GM12872 (cell line): ENCODE results near the gene FBXO11.

ENCODE experiments used
- TF ChIP-seq, protein P1 (sequence below): IDR thresholded peaks from 3 replicates; pipeline ENCODE4 v1.5.1; 2011; ENCODE audit warnings: low read depth, mild to moderate bottlenecking, low read length, moderate library complexity; ENCODE audit not compliant: insufficient read depth

The FBXO11 gene

DNA sequence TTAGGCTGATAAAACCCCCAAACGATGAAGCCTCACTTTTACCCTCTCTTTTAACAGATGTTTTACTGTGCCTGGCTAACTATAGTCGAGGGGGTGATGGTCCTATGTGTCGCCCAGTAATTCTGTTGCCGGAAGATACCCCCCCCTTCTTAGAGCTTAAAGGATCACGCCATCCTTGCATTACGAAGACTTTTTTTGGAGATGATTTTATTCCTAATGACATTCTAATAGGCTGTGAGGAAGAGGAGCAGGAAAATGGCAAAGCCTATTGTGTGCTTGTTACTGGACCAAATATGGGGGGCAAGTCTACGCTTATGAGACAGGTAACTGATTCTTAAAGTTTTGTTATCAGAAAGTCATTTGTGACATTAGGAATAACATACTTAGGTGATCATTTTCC, 102.9 kb downstream of the FBXO11 start:
- TF ChIP-seq, protein P1, sequence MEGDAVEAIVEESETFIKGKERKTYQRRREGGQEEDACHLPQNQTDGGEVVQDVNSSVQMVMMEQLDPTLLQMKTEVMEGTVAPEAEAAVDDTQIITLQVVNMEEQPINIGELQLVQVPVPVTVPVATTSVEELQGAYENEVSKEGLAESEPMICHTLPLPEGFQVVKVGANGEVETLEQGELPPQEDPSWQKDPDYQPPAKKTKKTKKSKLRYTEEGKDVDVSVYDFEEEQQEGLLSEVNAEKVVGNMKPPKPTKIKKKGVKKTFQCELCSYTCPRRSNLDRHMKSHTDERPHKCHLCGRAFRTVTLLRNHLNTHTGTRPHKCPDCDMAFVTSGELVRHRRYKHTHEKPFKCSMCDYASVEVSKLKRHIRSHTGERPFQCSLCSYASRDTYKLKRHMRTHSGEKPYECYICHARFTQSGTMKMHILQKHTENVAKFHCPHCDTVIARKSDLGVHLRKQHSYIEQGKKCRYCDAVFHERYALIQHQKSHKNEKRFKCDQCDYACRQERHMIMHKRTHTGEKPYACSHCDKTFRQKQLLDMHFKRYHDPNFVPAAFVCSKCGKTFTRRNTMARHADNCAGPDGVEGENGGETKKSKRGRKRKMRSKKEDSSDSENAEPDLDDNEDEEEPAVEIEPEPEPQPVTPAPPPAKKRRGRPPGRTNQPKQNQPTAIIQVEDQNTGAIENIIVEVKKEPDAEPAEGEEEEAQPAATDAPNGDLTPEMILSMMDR: no peak

DNA sequence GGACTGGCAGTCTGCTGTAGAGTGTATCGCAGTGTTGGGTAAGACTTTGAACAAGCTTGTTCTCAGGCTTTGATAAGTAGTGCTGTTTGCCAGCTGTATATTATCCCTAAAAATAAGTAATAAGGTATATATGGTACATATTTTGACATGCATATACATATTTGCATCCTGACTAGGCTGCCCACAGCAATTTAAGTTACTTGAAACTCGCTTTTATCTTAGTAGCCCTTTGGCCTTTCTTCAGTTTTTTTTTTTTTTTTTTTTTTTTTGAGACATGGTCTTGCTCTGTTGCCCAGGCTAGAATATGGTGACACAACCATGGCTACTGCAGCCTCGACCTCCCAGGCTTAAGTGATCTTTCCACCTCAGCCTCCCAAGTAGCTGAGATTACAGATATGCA, 105.2 kb downstream of the FBXO11 start:
- TF ChIP-seq, protein P1: no peak

DNA sequence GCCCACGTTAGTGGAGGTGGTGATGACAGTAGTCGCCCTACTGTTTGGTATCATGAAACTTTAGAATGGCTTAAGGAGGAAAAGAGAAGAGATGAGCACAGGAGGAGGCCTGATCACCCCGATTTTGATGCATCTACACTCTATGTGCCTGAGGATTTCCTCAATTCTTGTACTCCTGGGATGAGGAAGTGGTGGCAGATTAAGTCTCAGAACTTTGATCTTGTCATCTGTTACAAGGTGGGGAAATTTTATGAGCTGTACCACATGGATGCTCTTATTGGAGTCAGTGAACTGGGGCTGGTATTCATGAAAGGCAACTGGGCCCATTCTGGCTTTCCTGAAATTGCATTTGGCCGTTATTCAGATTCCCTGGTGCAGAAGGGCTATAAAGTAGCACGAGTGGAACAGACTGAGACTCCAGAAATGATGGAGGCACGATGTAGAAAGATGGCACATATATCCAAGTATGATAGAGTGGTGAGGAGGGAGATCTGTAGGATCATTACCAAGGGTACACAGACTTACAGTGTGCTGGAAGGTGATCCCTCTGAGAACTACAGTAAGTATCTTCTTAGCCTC, 107.2 kb downstream of the FBXO11 start:
- TF ChIP-seq, protein P1: no peak

DNA sequence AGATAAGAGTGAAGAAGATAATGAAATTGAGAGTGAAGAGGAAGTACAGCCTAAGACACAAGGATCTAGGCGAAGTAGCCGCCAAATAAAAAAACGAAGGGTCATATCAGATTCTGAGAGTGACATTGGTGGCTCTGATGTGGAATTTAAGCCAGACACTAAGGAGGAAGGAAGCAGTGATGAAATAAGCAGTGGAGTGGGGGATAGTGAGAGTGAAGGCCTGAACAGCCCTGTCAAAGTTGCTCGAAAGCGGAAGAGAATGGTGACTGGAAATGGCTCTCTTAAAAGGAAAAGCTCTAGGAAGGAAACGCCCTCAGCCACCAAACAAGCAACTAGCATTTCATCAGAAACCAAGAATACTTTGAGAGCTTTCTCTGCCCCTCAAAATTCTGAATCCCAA, 107.7 kb downstream of the FBXO11 start:
- TF ChIP-seq, protein P1: no peak

DNA sequence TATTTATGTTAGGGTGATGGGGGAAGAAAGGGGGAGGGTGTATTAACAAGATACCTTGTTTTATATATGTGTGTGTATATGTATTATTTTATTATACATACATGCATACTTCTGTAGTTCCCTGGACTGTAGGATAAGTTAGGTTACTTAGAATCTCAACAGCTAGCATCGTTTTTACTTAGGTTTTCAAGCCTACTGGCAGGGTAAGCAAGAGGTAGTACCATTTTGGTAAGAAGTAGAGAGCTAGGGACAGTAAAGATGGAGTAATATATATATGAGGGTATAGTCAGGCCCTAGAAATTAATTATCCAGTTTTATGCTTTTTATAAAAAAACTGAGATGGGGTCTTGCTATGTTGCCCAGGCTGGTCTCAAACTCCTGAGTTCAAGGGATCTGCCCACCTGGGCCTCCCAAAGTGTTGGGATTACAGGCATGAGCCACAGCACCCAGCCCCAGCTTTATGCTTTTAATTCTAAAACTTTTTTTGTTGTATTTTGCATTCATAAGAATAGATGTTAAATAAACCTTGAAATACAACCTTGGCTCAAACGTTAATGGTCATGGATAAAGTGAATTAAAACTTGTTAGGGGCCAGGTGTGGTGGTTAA, 110.1 kb downstream of the FBXO11 start:
- TF ChIP-seq, protein P1: no peak

DNA sequence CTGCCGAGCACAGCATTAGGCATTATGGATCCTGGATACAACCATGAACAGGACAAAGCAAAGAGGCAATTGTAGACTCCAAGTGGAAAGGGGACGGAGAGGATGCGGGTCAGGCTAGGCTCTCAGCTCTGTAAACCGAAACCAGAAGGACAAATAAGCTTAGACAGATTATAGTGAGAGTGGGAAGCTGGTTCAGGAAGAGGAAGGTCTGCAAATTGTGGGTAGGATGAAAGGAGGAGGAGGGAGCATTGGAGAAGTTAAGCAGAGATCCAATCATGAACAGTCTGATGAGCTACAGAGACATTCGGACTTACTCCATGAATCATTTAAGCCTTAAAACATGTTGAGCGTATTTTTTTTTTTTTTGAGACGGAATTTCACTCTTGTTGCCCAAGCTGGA, 120.3 kb downstream of the FBXO11 start:
- TF ChIP-seq, protein P1: no peak

DNA sequence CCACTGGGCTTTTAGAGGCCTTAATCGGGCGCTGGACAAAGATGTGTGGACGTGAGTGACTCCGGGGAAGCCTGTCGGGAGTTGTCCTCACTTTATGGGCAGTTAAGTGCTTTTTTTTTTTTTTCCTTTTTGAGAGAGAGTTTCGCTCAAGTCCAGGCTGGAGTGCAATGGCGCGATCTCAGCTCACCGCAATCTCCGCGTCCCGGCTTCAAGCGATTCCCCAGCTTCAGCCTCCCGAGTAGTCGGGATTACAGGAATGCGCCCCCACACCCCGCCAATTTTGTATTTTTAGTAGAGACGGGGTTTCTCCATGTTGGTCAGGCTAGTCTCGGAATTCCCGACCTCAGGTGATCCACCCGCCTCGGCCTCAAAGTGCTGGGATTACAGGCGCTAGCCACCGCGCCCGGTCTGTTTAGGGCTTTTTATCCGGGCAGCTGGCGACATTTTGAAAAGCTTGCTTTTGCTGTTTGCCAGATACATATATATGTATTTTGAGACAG, 121.9 kb downstream of the FBXO11 start:
- TF ChIP-seq, protein P1: no peak
